ENCODE results near the gene PDSS2.
"Not testable (repeated sequence)": the region's sequence is repeated elsewhere in the genome, so short reads cannot be mapped to it uniquely, and the experiment has no call there.

The PDSS2 gene

GRCh38 chr6:107209406-107210305 lies 249.7 kb downstream of the PDSS2 start:
- Histone ChIP-seq H3K9ac (ENCODE audit: low read length) (no peak overlapping the region), H3K27me3 (ENCODE audit: control insufficient read depth, insufficient read depth, low read length) (no peaks in the 10 kb centered on the region), H3K4me1 (ENCODE audit: control insufficient read depth, insufficient read depth, low read length) (peaks cover 4% of the 10 kb centered on the region), H3K4me3 (ENCODE audit: low read length) (no peak overlapping the region), H3K36me3 (ENCODE audit: control insufficient read depth, insufficient read depth, low read length) (no peaks in the 10 kb centered on the region), H3K9me3 (ENCODE audit: control insufficient read depth, low read length) (no peaks in the 10 kb centered on the region)

- H3K4me3 ChIP-seq (ENCODE audit: low read length) = no peak overlapping the region
- H3K36me3 ChIP-seq (ENCODE audit: control insufficient read depth, insufficient read depth, low read length) = no peaks in the 10 kb centered on the region
- H3K27me3 ChIP-seq (ENCODE audit: control insufficient read depth, insufficient read depth, low read length) = no peaks in the 10 kb centered on the region
- no peaks in the 10 kb centered on the region for H3K9me3 ChIP-seq (ENCODE audit: control insufficient read depth, low read length)
- H3K9ac ChIP-seq (ENCODE audit: low read length) = no peak overlapping the region
- peaks cover 4% of the 10 kb centered on the region for H3K4me1 ChIP-seq (ENCODE audit: control insufficient read depth, insufficient read depth, low read length)
These were observed 252.0 kb downstream of the PDSS2 start for GRCh38 chr6:107207251-107207873.

- Histone ChIP-seq H3K9me3 (ENCODE audit: control insufficient read depth, low read length) (no peaks in the 10 kb centered on the region), H3K27me3 (ENCODE audit: control insufficient read depth, insufficient read depth, low read length) (no peaks in the 10 kb centered on the region), H3K36me3 (ENCODE audit: control insufficient read depth, insufficient read depth, low read length) (no peaks in the 10 kb centered on the region), H3K9ac (ENCODE audit: low read length) (no peak overlapping the region), H3K4me3 (ENCODE audit: low read length) (no peak overlapping the region), H3K4me1 (ENCODE audit: control insufficient read depth, insufficient read depth, low read length) (no peaks in the 10 kb centered on the region)
These were observed 254.0 kb downstream of the PDSS2 start for GRCh38 chr6:107205058-107205998.

- no peaks in the 10 kb centered on the region for H3K36me3 ChIP-seq (ENCODE audit: control insufficient read depth, insufficient read depth, low read length)
- no peaks in the 10 kb centered on the region for H3K9me3 ChIP-seq (ENCODE audit: control insufficient read depth, low read length)
- no peaks in the 10 kb centered on the region for H3K4me1 ChIP-seq (ENCODE audit: control insufficient read depth, insufficient read depth, low read length)
- no peaks in the 10 kb centered on the region for H3K27me3 ChIP-seq (ENCODE audit: control insufficient read depth, insufficient read depth, low read length)
- no peak overlapping the region for H3K4me3 ChIP-seq (ENCODE audit: low read length)
- H3K9ac ChIP-seq (ENCODE audit: low read length) = no peak overlapping the region
These were observed 256.4 kb downstream of the PDSS2 start for GRCh38 chr6:107202876-107203468.

GRCh38 chr6:107198631-107199416 lies 260.5 kb downstream of the PDSS2 start:
- no peaks in the 10 kb centered on the region for H3K36me3 ChIP-seq (ENCODE audit: control insufficient read depth, insufficient read depth, low read length)
- no peak overlapping the region for H3K9ac ChIP-seq (ENCODE audit: low read length)
- H3K4me1 ChIP-seq (ENCODE audit: control insufficient read depth, insufficient read depth, low read length) = no peaks in the 10 kb centered on the region
- H3K9me3 ChIP-seq (ENCODE audit: control insufficient read depth, low read length) = no peaks in the 10 kb centered on the region
- no peak overlapping the region for H3K4me3 ChIP-seq (ENCODE audit: low read length)
- H3K27me3 ChIP-seq (ENCODE audit: control insufficient read depth, insufficient read depth, low read length) = no peaks in the 10 kb centered on the region

GRCh38 chr6:107196152-107196551 lies 263.2 kb downstream of the PDSS2 start:
- Histone ChIP-seq H3K27me3 (ENCODE audit: control insufficient read depth, insufficient read depth, low read length) (no peaks in the 10 kb centered on the region), H3K36me3 (ENCODE audit: control insufficient read depth, insufficient read depth, low read length) (no peaks in the 10 kb centered on the region), H3K4me3 (ENCODE audit: low read length) (no peak overlapping the region), H3K4me1 (ENCODE audit: control insufficient read depth, insufficient read depth, low read length) (no peaks in the 10 kb centered on the region), H3K9me3 (ENCODE audit: control insufficient read depth, low read length) (no peaks in the 10 kb centered on the region), H3K9ac (ENCODE audit: low read length) (no peak overlapping the region)

GRCh38 chr6:107194723-107195122 lies 264.6 kb downstream of the PDSS2 start:
- H3K9me3 ChIP-seq (ENCODE audit: control insufficient read depth, low read length); H3K4me1 ChIP-seq (ENCODE audit: control insufficient read depth, insufficient read depth, low read length); H3K27me3 ChIP-seq (ENCODE audit: control insufficient read depth, insufficient read depth, low read length); H3K4me3 ChIP-seq (ENCODE audit: low read length); H3K36me3 ChIP-seq (ENCODE audit: control insufficient read depth, insufficient read depth, low read length); H3K9ac ChIP-seq (ENCODE audit: low read length): not testable (repeated sequence)

GRCh38 chr6:107192830-107193229 lies 266.5 kb downstream of the PDSS2 start:
- no peaks in the 10 kb centered on the region for H3K9me3 ChIP-seq (ENCODE audit: control insufficient read depth, low read length)
- H3K4me3 ChIP-seq (ENCODE audit: low read length) = no peak overlapping the region
- no peaks in the 10 kb centered on the region for H3K27me3 ChIP-seq (ENCODE audit: control insufficient read depth, insufficient read depth, low read length)
- H3K36me3 ChIP-seq (ENCODE audit: control insufficient read depth, insufficient read depth, low read length) = no peaks in the 10 kb centered on the region
- no peak overlapping the region for H3K9ac ChIP-seq (ENCODE audit: low read length)
- H3K4me1 ChIP-seq (ENCODE audit: control insufficient read depth, insufficient read depth, low read length) = no peaks in the 10 kb centered on the region

GRCh38 chr6:107187630-107188029 lies 271.7 kb downstream of the PDSS2 start:
- Histone ChIP-seq H3K9ac (ENCODE audit: low read length) (no peak overlapping the region), H3K4me3 (ENCODE audit: low read length) (no peak overlapping the region), H3K27me3 (ENCODE audit: control insufficient read depth, insufficient read depth, low read length) (no peaks in the 10 kb centered on the region), H3K4me1 (ENCODE audit: control insufficient read depth, insufficient read depth, low read length) (no peaks in the 10 kb centered on the region), H3K9me3 (ENCODE audit: control insufficient read depth, low read length) (no peaks in the 10 kb centered on the region), H3K36me3 (ENCODE audit: control insufficient read depth, insufficient read depth, low read length) (no peaks in the 10 kb centered on the region)

- Histone ChIP-seq H3K9ac (ENCODE audit: low read length) (no peak overlapping the region), H3K36me3 (ENCODE audit: control insufficient read depth, insufficient read depth, low read length) (no peaks in the 10 kb centered on the region), H3K9me3 (ENCODE audit: control insufficient read depth, low read length) (no peaks in the 10 kb centered on the region), H3K27me3 (ENCODE audit: control insufficient read depth, insufficient read depth, low read length) (no peaks in the 10 kb centered on the region), H3K4me1 (ENCODE audit: control insufficient read depth, insufficient read depth, low read length) (no peaks in the 10 kb centered on the region), H3K4me3 (ENCODE audit: low read length) (no peak overlapping the region)
These were observed 273.3 kb downstream of the PDSS2 start for GRCh38 chr6:107186047-107186446.

GRCh38 chr6:107185391-107185970 lies 273.9 kb downstream of the PDSS2 start:
- Histone ChIP-seq H3K9ac (ENCODE audit: low read length) (no peak overlapping the region), H3K4me1 (ENCODE audit: control insufficient read depth, insufficient read depth, low read length) (no peaks in the 10 kb centered on the region), H3K4me3 (ENCODE audit: low read length) (no peak overlapping the region), H3K9me3 (ENCODE audit: control insufficient read depth, low read length) (no peaks in the 10 kb centered on the region), H3K36me3 (ENCODE audit: control insufficient read depth, insufficient read depth, low read length) (no peaks in the 10 kb centered on the region), H3K27me3 (ENCODE audit: control insufficient read depth, insufficient read depth, low read length) (no peaks in the 10 kb centered on the region)
